IMR-90 (cell line): ENCODE results near the gene KIAA1586. TPM values are rescaled to one million over a fixed set of nuclear protein-coding genes. Genes with fewer than 3 reads are reported as not detected.

Experiments
- ATAC-seq: fragments of 200-7000 bp; cut with Tn5 transposase; 2 replicates; pipeline ENCODE4 v1.9.1; 2020; ENCODE audit warnings: low read depth, mild to moderate bottlenecking, moderate library complexity
- BruUV-seq: library from RNA; stranded (reverse); fragments of 400-500 nt; replicated peaks from 2 replicates; lab custom pipeline; 2021; lab: Mats Ljungman, UMichigan
- CTCF ChIA-PET: fragments of 300-600 bp; formaldehyde crosslinking; extraction: SDS; loops from one replicate; lab custom pipeline; 2021; ENCODE audit warnings: antibody characterized with exemption; lab: Yijun Ruan, JAX
- POLR2A ChIA-PET: fragments of 300-600 bp; sonication (Branson Sonifier 250); formaldehyde crosslinking; loops from one replicate; lab custom pipeline; 2022; ENCODE audit warnings: antibody characterized with exemption; ENCODE audit not compliant: unreplicated experiment; lab: Charles Lee
- DNase-seq: peaks from one replicate; pipeline ENCODE4 v3.0.0; 2013
- H2AFZ ChIP-seq: replicated peaks from 2 replicates; pipeline ENCODE3; 2013; ENCODE audit warnings: low read length, mild to moderate bottlenecking; ENCODE audit not compliant: poor library complexity
- H2AK5ac ChIP-seq: 2 replicates; pipeline ENCODE4 v1.6.1; 2013; ENCODE audit warnings: low read depth, low read length, inconsistent platforms
- H2AK9ac ChIP-seq: replicated peaks from 2 replicates; pipeline ENCODE3; 2013; ENCODE audit warnings: mild to moderate bottlenecking, low read depth, low read length, moderate library complexity; ENCODE audit not compliant: poor library complexity
- H2BK120ac ChIP-seq: 2 replicates; pipeline ENCODE4 v1.6.1; 2013; ENCODE audit warnings: low read depth, low read length, inconsistent platforms
- H2BK15ac ChIP-seq: 3 replicates; pipeline ENCODE4 v1.6.1; 2013; ENCODE audit warnings: low read depth, low read length, inconsistent platforms
- H2BK20ac ChIP-seq: 2 replicates; pipeline ENCODE4 v1.6.1; 2013; ENCODE audit warnings: low read depth, mild to moderate bottlenecking, inconsistent platforms, low read length, moderate library complexity
- H2BK5ac ChIP-seq: 2 replicates; pipeline ENCODE4 v1.6.1; 2013; ENCODE audit warnings: mild to moderate bottlenecking, low read depth, low read length, inconsistent platforms; ENCODE audit not compliant: poor library complexity, severe bottlenecking
- H3K14ac ChIP-seq: replicated peaks from 2 replicates; pipeline ENCODE4 v1.6.1; 2013; ENCODE audit warnings: low read depth, low read length, inconsistent platforms
- H3K18ac ChIP-seq: 2 replicates; pipeline ENCODE4 v1.6.1; 2013; ENCODE audit warnings: low read depth, low read length, control low read depth
- H3K23ac ChIP-seq: 2 replicates; pipeline ENCODE4 v1.6.1; 2013; ENCODE audit warnings: low read depth, low read length, inconsistent platforms
- H3K27ac ChIP-seq: 2 replicates; pipeline ENCODE4 v1.5.1; 2013; ENCODE audit warnings: mild to moderate bottlenecking, control low read depth, low read length; ENCODE audit not compliant: insufficient read depth
- H3K27me3 ChIP-seq: 2 replicates; pipeline ENCODE4 v1.6.1; 2013; ENCODE audit warnings: low read length; ENCODE audit not compliant: control insufficient read depth, insufficient read depth
- H3K36me3 ChIP-seq: 2 replicates; pipeline ENCODE4 v1.6.1; 2013; ENCODE audit warnings: low read length, mixed read lengths; ENCODE audit not compliant: control insufficient read depth, insufficient read depth
- H3K4ac ChIP-seq: 2 replicates; pipeline ENCODE4 v1.6.1; 2013; ENCODE audit warnings: low read depth, low read length, inconsistent platforms
- H3K4me1 ChIP-seq: 2 replicates; pipeline ENCODE4 v1.6.1; 2013; ENCODE audit warnings: low read length, mixed read lengths; ENCODE audit not compliant: control insufficient read depth, insufficient read depth
- H3K4me2 ChIP-seq: 2 replicates; pipeline ENCODE4 v1.6.1; 2013; ENCODE audit warnings: low read depth, mild to moderate bottlenecking, control low read depth, low read length, moderate library complexity
- H3K4me3 ChIP-seq: 2 replicates; pipeline ENCODE4 v1.5.1; 2013; ENCODE audit warnings: low read depth, mild to moderate bottlenecking, control low read depth, low read length, moderate library complexity; ENCODE audit not compliant: insufficient read depth
- H3K56ac ChIP-seq: 2 replicates; pipeline ENCODE4 v1.6.1; 2013; ENCODE audit warnings: low read length, inconsistent platforms; ENCODE audit not compliant: insufficient read depth; ENCODE audit errors: extremely low read depth
- H3K79me1 ChIP-seq, 2 experiments: 2 replicates each; pipeline ENCODE4 v1.6.1; 2013; ENCODE audit warnings: low read length in 2 of 2, inconsistent platforms in 1 of 2, low read depth in 1 of 2
- H3K9ac ChIP-seq: 2 replicates; pipeline ENCODE4 v1.6.1; 2013; ENCODE audit warnings: low read depth, low read length, control low read depth
- H3K9me1 ChIP-seq: 2 replicates; pipeline ENCODE4 v1.6.1; 2013; ENCODE audit warnings: low read length, inconsistent platforms; ENCODE audit not compliant: insufficient read depth
- H3K9me3 ChIP-seq: 2 replicates; pipeline ENCODE4 v1.6.1; 2013; ENCODE audit warnings: low read length; ENCODE audit not compliant: control insufficient read depth, insufficient read depth
- H4K20me1 ChIP-seq: 2 replicates; pipeline ENCODE4 v1.6.1; 2013; ENCODE audit warnings: low read length, inconsistent platforms; ENCODE audit not compliant: insufficient read depth
- H4K5ac ChIP-seq: 2 replicates; pipeline ENCODE4 v1.6.1; 2013; ENCODE audit warnings: mild to moderate bottlenecking, low read depth, low read length, control low read depth
- H4K8ac ChIP-seq, 2 experiments: 2 replicates each; pipeline ENCODE4 v1.6.1; 2013; ENCODE audit warnings: low read depth in 2 of 2, low read length in 2 of 2, control low read depth in 1 of 2, inconsistent platforms in 1 of 2
- H4K91ac ChIP-seq: 2 replicates; pipeline ENCODE4 v1.6.1; 2013; ENCODE audit warnings: low read depth, low read length, inconsistent platforms; ENCODE audit not compliant: insufficient read depth
- CHD1 ChIP-seq: IDR thresholded peaks from 2 replicates; pipeline ENCODE4 v1.6.1; 2012; ENCODE audit warnings: low read depth, low read length, improper control_type of control experiment
- FOS ChIP-seq: fragments of 150-350 bp; IDR thresholded peaks from 2 replicates; pipeline ENCODE4 v1.6.1; 2016; ENCODE audit warnings: low read depth, low read length
- MAFK ChIP-seq: IDR thresholded peaks from 2 replicates; pipeline ENCODE4 v1.6.1; 2012; ENCODE audit warnings: low read depth, low read length, improper control_type of control experiment
- POLR2A ChIP-seq: IDR thresholded peaks from 2 replicates; pipeline ENCODE4 v1.6.1; 2012; ENCODE audit warnings: mild to moderate bottlenecking, low read depth, low read length
- RAD21 ChIP-seq: IDR thresholded peaks from 2 replicates; pipeline ENCODE4 v1.6.1; 2012; ENCODE audit warnings: low read length, improper control_type of control experiment
- SMC3 ChIP-seq: fragments of 150-350 bp; IDR thresholded peaks from 2 replicates; pipeline ENCODE4 v1.6.1; 2016; ENCODE audit warnings: low read depth, mild to moderate bottlenecking, antibody characterized with exemption, low read length, moderate library complexity
- WGBS, 2 experiments: methylation state at CpG; one replicate each; pipeline versions ENCODE4 v1.1.5 to v1.1.7; 2013; ENCODE audit warnings: missing lambda C conversion rate in 2 of 2; ENCODE audit not compliant: insufficient read length in 1 of 2; ENCODE audit errors: extremely low coverage in 2 of 2; 5-methylcytosine and 5-hydroxymethylcytosine counted together
- dilution Hi-C: fragments of 300-500 bp; cut with HindIII; formaldehyde crosslinking; loops from one replicate; pipeline ENCODE4 v1.14.3; 2018; ENCODE audit warnings: low sequenced_read_pairs; ENCODE audit not compliant: unreplicated experiment
- in situ Hi-C: fragments of 300-500 bp; cut with MboI; formaldehyde crosslinking; loops from 3 replicates; pipeline ENCODE4 v1.14.3; 2019; ENCODE audit warnings: low sequenced_read_pairs, inconsistent platforms, mixed read lengths
- intact Hi-C: fragments of 100-400 bp; cut with micrococcal nuclease; formaldehyde crosslinking; loops from 2 replicates; pipeline ENCODE4 v1.10.0; 2022
- polyA plus RNA-seq, 3 experiments: library from polyadenylated mRNA; depleted of rRNA; stranded (reverse); fragments of >200 nt; gene quantifications; 2 replicates each; pipeline ENCODE4 v1.2.3, GENCODE V29; 2012; ENCODE audit warnings: low replicate concordance in 1 of 3
- total RNA-seq: library from RNA; depleted of rRNA; stranded (reverse); fragments of >200 nt; gene quantifications from 2 replicates; pipeline ENCODE4 v1.2.3, GENCODE V29; 2012
- TF ChIP-seq, protein P1 (sequence below): conservative IDR thresholded peaks from 2 replicates; pipeline ENCODE4 v1.5.1; 2012; ENCODE audit warnings: mild to moderate bottlenecking, low read depth, low read length, improper control_type of control experiment

KIAA1586 gene
- total and polyA plus RNA-seq, 2 of the 4 experiments (the other 2 are of a cell fraction): 3.6 to 3.8 TPM

DNA sequence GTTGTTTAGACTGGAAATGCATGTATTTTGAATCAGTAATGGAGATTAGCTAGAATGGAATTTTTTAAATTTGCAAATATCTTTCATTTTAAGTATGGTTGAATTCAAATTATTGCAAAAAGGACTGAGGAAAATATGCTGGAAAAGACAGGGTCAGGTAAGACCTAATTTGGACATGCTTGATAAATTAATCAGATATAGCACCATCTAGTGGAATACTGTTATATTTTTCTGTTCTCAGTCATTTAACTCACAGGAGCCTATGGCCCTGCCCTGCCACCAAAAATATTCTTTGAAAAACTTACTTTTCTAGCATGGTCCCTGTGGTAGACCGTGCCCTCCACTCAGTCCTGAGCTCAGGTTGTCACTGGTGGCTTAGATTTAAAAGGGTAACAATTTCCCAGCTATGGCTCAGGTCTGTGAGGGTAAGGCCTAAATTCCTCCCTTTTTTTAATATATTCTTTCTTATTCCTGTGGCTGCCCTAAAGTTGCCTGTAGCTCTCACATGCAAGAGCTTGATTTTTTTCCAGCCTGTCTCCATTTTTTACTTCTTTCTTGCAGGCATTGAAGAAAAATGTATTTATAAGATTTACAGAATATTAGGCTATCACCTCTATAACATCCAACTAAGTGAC, 25.3 kb upstream of the KIAA1586 start:
- no peak overlapping the region; the same call in 1 of the 2 replicates for H4K5ac ChIP-seq
- H3K27me3 ChIP-seq: no peaks in the 10 kb centered on the region
- no peaks in the 10 kb centered on the region for H3K36me3 ChIP-seq
- in situ Hi-C loops: no loop called here
- peak; percentile 64 for DNase-seq
- H3K27ac ChIP-seq: no peak overlapping the region
- H4K8ac ChIP-seq: peak overlapping the region in 1 of 2 experiments; percentile 83; a peak in 2 of 4 replicates
- intact Hi-C loops: loop anchor here (1.0 to 2.0 kb wide), 3 partner anchors 66 to 296 kb away; partner anchors contain the start of genes BEND6 and PRIM2
- no peak overlapping the region for H3K56ac ChIP-seq
- no peak overlapping the region for H2BK120ac ChIP-seq
- H3K9me1 ChIP-seq: no peaks in the 10 kb centered on the region
- CTCF ChIA-PET: interaction anchor here (0.7 to 1.0 kb wide), 3 partner anchors 26 to 73 kb away, joined by 4 to 6 read pairs (median 5); partner anchors contain the start of gene BEND6
- H2BK20ac ChIP-seq: no peak overlapping the region
- H3K4me1 ChIP-seq: no peaks in the 10 kb centered on the region
- 0 out of 2 replicates have a peak overlapping the region, but pooled peaks have one; percentile 71 for H2AK5ac ChIP-seq
- no peak overlapping the region for H2AFZ ChIP-seq
- TF ChIP-seq FOS: no peak
- no peak for TF ChIP-seq MAFK
- no peak for TF ChIP-seq POLR2A
- peak; percentile 49 for TF ChIP-seq SMC3
- peak; percentile 50 for TF ChIP-seq RAD21
- TF ChIP-seq CHD1: no peak
- TF ChIP-seq, protein P1, sequence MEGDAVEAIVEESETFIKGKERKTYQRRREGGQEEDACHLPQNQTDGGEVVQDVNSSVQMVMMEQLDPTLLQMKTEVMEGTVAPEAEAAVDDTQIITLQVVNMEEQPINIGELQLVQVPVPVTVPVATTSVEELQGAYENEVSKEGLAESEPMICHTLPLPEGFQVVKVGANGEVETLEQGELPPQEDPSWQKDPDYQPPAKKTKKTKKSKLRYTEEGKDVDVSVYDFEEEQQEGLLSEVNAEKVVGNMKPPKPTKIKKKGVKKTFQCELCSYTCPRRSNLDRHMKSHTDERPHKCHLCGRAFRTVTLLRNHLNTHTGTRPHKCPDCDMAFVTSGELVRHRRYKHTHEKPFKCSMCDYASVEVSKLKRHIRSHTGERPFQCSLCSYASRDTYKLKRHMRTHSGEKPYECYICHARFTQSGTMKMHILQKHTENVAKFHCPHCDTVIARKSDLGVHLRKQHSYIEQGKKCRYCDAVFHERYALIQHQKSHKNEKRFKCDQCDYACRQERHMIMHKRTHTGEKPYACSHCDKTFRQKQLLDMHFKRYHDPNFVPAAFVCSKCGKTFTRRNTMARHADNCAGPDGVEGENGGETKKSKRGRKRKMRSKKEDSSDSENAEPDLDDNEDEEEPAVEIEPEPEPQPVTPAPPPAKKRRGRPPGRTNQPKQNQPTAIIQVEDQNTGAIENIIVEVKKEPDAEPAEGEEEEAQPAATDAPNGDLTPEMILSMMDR: peak; percentile 58
- BruUV-seq: no TSS peak
- no peak overlapping the region for H3K4me2 ChIP-seq
- H3K18ac ChIP-seq: no peak overlapping the region
- no CpG with 5 or more reads among the region's 1 CpG for WGBS, 2 experiments
- H3K9me3 ChIP-seq: peaks cover 8% of the 10 kb centered on the region
- H2AK9ac ChIP-seq: no peak overlapping the region
- H3K4me3 ChIP-seq: no peak overlapping the region
- H2BK15ac ChIP-seq: no peak overlapping the region
- ATAC-seq: peak; percentile 91
- H4K91ac ChIP-seq: no peak overlapping the region
- dilution Hi-C loops: no loop called here
- no peak overlapping the region for H3K23ac ChIP-seq
- no peak overlapping the region for H3K14ac ChIP-seq
- H3K4ac ChIP-seq: no peak overlapping the region
- no peak overlapping the region for H2BK5ac ChIP-seq
- no peak overlapping the region for H3K9ac ChIP-seq
- H3K79me1 ChIP-seq: no peaks in the 10 kb centered on the region
- H4K20me1 ChIP-seq: no peaks in the 10 kb centered on the region
- POLR2A ChIA-PET: no interaction called here
